H4 (cell line): ENCODE data around the gene AP2S1. TPM values are rescaled to one million over a fixed set of nuclear protein-coding genes. Genes with fewer than 3 reads are reported as not detected.
"Not testable (repeated sequence)": the region's sequence is repeated elsewhere in the genome, so short reads cannot be mapped to it uniquely, and the experiment has no call there.

ENCODE experiments used
- DNase-seq: peaks from one replicate; pipeline ENCODE4 v3.0.0-alpha.2; 2015; ENCODE audit warnings: low spot score
- total RNA-seq: library from RNA; depleted of rRNA; stranded (reverse); fragments of >200 nt; shearing (Covaris generic); gene quantifications from 2 replicates; pipeline ENCODE4 v1.2.3, GENCODE V29; 2014

The AP2S1 gene
- total RNA-seq, 1 experiment from 2014 or later = 394 TPM

DNA sequence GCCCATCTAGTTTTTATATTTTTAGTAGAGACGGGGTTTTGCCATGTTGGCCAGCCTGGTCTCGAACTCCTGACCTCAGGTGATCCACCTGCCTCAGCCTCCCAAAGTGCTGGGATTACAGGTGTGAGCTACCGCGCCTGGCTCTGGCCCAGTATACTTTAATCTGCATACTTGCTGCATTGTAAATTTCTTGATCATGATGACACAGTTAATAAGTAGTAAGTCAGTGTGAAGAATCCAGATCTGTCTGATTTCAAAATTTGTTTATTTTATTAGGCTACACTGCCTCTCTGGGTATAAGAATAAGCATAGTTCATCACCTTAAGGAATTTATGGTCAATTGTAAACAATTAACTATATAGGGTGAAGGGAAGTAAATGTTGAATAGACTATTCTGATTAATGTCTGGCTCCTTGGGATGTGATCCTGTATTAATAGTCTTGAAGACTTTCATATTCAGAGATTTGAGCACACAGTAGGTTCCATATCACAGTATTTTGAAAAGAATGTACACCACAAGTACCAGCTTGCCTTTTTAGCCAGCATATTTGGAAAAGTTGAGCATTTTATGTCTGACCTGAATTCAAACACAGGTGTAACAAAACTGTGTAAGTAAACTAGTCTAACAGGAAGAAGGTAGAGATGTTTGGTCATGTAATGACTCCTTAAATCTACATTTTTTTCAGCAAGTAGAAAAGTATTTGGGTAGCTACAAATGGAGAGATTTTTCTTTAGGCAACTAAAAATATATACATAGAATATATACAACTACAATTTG, 17.6 kb upstream of the AP2S1 start:
- DNase-seq = no peak

DNA sequence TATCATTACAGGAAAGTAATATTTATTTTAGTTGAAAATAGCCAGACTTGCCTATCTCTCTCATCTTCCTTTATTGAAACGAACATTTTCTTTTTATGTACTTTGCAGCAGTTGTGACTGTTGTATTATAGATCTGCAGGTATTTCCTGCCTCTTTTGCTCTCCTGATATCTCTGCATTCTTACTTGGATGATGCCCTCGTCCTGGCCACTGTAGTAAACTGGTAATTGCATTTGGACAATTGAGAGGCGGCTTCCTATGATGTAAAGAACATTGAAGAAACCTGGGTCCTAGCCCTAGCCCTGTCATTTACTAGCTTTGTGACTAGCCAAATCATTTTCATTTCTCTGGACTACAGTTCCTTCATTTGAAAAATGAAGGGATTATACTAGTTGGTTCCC, 16.5 kb upstream of the AP2S1 start:
- no peak for DNase-seq

DNA sequence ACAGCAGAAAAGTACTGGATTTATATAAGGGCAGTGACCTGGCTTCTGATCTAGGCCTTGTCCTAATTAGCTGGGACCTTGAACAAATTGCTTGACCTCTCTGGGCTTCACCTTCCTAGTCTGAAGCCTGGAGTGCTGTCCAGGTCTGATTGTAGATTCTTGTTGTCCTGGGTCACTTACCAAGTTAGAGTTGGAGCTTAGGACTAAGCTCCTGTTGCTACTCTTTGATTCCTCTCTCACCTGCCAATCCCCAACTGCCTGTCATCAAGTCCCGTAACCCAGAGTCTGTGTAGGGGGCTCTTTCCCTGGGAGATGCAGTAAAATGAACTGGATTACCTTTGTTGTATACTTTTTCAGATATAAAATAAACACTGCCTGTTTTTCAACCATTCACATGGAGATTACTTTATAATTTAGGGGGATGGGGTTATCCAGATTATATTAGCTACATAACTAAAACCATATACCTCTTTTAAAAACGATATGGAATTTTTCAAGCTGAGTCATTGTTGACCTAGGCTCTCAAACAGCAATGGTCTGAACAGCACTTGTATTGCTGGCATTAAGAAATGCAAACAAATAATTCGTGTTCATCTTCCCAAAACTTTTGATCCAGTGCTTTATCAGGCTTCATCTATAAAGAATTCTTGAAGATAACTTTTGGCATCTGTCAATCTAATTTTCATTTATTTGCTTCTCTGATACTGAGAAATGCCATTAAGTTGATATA, 15.9 kb upstream of the AP2S1 start:
- no peak for DNase-seq

DNA sequence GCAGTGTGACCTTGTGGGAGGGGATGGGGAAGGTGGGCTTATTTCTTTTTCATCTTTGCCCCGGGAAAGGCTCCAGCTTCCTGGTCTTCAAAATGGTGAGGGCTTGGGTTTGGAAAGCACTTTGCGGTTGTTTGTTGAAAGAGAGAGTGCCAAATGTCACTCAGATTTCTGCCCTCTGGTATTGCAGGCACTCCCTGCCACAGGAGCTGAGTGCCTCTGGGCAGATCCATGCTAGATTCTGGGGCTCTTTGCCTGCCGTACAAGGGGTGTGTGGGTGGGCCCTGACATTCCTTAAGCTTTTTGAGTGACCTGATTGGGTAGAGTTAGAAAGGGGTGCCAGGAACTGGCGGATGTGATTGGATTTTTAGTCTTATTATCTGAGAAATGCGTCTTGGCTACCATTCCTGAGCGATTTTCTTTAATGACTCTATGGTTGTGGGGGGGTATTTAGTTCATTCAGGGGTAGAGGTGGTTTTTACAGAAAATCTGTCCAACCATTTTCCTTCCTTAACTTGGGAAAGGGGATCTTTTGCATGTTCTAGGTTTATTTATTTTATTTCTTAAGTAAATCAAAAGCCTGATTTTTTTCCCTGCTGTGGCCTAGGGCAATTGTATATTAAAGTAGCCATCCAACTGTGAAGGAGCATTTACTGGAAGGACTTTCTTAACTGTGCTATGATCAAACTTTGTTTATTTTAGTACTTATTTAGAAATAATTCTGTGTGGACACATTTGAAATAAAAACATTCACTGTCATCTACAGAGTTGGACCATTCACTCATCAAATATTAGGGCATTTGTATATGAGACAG, 13.4 kb upstream of the AP2S1 start:
- peak; percentile 97 for DNase-seq

DNA sequence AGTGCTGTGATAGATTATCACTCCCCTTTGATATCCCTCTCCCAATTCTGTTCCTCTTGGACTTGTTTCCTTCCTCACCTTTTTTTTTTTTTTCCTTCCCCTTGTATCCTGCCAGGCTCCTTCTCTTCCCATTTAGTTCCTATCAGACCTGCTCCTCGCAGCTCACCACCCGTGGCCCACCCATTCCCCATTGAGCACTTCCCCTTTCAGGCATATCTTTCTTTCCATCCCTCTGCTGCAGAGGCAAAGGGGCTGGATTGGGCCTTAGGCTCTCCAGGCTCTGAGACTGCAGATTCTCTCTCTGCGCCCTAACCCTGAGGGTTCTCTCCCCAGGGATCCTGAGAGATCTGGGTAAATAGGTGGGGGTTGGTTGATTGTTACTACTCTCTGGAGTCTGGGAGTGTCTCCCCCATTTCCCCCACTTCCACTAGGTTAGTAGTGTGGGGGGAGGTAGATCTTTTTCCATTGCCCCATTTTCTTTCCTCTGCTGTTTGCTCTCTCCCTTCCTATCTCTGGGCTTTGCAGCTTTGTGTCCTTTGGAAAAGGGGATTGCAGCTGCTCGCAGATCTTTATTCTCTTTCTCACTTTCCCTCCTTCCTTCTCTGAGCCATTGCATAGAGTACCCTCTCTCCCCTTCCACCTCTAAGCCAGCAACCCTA, 12.5 kb upstream of the AP2S1 start:
- DNase-seq = no peak

DNA sequence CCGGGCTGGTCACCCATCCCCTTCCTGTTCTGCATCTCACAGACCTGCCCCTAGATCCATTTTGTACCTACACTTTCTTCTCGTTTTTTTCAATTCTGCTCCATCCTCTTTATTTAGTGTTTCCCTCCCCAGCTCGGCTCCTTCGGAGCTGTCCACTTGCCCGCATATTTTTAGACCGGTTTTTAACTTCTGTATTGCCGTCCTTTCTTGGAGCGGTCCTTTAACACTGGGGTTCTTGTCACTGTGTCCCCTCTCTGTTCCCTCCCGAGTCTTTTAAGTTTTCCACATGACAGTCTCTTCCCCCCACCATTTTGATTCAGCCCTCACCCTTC, 11.8 kb upstream of the AP2S1 start:
- DNase-seq = no peak

DNA sequence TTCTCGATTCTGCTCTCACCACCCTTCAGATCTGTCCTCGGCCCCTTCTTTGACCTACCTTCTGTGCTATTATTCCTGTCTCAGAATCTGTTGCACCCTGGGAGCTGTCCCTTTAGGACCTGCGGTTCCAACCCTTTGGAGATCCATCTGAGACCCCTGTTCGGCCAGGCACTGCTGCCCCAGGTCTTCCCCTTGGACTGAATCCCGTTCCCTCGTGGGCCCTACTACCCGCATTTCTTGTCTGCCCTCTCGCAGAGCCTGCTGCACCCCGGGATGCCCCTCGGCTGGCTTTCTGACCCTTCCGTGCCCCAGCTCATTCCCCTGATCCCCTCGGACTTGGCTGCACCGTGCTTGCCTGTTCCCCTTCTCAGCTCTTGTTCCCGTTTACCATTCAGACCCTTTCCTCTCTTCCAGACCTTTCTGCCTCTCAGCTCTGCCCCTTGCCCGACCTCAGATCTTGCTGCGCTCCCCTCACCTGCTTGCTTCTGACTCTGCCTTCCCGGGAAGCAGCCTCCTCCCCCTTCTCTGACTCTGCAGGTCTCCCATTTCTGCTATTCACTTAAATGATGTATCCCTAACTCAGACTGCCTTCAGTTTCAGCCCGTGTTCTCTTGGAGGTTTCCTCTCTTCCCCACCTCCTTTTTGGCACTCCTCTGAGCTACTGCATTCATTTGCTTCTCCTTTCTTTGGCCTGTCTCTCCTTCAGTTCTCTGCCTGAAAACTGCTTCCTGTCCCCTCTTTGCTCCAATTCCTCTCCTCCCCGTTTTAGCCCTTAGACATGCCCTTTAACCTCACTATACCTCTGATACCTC, 11.3 kb upstream of the AP2S1 start:
- DNase-seq = no peak

DNA sequence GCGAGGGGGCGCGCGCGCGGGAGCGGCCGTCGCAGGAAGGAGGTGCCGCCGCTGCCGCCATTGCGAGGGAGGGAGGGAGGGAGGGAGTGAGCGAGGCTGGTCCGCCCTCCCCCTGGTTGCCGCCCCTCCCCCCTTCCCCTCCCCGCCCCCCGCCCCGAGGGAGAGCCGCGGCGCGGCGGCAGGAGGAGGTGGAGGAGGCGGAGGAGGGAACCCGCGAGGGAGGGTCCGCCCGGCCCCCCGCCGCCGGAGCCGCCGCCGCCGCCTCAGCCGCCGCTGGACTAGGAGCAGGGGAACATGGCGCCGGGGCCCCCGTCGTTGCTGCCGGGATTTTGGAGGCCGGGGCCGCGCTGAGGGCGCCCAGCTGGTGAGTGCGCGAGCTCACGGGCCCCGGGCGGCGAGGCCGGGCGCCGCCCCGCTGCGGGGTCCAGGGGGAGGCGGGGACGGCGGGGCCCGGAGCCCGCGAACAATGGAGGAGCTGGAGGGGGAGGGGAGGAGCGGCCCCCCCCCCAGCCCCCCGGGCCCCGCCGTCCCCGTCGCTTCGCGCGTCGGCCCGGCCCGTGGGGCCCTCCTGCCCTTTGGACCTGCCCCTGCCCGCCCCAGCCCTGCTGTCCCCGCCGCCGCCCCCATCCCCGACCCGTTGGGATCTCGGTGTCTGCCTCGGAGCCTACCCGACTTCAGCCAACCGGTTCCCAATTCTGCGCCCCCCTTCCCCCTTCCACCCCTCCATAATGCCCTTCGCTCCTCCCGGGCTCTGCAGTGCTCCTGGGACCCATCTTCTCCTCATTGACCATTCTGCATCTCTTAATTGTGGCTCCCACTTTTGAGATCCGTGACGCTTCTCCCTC, 10.4 kb upstream of the AP2S1 start, which contains the start of gene ARHGAP35:
TSS of gene ARHGAP35 (plus strand) at position 152 of the 845 bp plus-strand sequence. CDS start 57,679 bp downstream, outside the sequence.
- DNase-seq = no peak

DNA sequence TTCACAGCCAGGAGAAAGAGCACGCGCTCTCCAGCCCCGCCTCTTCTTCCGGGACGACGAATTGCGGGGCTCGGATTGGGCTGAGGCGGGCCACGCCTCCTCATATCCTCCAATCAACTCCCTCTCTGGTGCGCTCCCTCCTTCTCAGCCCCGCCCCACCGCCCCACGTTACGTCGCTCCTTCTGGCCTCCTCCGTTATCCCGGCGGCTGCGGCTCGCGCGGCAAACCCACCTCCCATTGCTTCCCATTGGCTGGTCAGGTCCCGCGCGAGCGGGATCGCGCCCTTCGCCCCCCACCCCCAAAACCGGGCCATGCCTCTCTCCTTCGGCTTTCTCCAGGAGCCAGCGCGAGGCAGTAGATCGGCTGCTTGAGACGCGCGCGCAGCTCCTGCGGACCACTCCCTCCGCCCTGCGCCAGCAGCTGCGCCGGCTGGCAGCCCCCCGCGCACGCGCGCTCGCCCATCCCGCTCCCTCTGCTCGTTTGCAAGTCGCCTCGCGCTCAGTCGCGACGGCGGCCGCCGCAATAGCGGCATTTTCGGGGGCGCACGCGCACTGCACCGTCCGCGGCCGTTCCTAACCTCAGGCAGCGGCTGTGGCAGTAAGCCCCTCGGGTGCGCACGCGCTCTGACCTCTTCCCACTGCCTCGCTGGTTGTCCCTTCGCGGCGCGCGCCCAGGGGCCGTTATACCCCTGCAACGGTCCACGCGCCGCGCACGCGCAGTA, 9.6 kb upstream of the AP2S1 start:
- DNase-seq = peak; percentile 100

DNA sequence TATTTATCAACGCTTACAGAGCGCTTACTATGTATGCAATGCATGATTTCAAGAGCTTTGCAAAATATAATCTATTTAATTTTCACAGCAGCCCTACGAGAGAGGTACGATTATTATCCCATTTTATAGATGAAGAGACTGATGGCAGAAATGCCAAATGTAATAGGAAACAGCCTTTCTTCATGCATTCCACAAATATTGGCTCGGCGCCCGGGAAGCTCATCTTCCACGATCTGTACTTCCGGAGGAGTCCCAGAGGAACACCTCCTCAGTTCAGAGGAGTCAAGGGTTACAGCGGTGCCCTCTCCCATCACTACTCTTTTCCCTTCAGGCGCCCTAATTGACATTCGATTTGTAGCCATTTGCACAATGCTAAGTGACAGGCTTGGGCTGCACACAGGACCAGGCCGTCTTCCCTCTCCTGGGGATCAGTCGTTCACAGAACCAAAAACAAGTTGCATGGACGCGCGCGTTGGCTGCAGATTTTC, 9.0 kb upstream of the AP2S1 start:
- DNase-seq = no peak

DNA sequence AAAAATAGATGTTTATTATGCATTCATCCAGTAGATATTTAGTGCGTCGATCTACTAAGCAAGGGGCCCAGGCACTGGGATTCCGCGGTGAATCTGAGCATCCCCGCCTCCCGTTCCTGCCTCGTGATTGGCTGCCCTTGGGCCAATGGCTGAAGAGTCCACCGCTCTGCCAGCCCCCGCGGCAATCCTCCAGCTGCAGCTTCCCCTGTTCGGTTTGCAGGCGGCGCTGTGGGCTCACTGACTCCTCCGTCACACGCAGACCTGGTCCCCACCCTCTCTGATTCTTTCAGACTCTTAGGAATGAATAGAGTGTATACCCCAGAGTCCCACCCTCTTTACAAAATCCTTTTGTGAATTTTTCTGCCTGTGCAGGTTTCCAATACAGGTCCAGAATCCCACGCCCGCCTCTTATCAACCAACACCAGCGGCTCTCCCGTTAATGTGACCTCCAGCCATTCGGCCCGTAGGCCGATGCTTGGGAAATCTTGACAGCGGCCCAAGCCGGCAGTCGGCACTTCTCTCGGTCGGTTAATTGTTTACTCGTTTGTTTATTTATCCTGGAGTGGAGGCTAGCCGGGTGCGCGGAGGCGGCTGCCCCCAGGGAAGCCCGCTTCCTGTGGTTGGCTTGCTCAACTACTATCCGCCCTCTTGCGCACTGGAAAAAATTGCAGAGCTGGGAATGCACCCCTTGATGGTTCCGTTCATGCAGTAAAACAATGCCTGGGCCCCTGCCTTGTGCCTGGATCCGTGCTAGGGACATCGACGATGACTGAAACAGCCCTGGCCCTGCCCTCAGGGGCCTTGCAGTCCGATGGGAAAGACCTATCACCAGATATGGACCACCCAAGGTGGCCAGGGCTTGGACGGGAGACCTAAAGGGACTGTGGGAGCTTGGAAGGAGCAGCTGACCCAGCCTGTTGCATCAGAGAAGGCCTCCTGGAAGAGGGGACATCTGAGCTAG, 5.7 kb upstream of the AP2S1 start:
- peak; percentile 99 for DNase-seq

DNA sequence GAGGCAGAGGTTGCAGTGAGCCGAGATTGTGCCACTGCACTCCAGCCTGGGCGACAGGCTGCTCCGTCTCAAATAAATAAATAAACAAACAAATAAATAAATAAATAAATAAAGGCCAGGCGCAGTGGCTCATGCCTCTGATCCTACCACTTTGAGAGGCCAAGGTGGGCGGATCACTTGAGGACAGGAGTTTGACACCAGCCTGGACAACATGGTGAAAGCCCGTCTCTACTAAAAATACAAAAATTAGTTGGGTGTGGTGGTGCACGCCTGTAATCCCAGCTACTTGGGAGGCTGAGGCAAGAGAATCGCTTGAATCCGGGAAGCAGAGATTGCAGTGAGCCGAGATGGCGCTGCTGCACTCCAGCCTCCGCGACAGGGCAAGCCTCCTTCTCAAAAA, 4.1 kb upstream of the AP2S1 start:
- not testable (repeated sequence) for DNase-seq

DNA sequence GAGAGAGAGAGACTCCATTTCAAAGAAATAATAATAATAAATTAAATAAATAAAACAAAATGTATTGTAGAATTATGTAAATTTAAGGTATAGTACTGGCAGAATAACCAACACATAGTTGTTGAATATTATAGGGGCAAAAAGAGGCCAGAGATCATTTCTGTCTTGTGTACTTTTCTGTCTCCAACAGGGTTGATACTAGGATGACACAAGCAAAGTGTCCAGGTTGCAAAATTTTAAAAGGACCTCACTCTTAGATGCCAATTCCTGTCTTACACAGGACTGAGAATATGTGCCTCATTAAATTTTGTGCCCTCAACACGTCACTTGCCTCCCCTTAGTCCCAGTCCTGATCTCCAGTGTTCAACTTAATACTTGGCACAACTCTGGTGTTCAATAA, 2.2 kb upstream of the AP2S1 start:
- no peak for DNase-seq

DNA sequence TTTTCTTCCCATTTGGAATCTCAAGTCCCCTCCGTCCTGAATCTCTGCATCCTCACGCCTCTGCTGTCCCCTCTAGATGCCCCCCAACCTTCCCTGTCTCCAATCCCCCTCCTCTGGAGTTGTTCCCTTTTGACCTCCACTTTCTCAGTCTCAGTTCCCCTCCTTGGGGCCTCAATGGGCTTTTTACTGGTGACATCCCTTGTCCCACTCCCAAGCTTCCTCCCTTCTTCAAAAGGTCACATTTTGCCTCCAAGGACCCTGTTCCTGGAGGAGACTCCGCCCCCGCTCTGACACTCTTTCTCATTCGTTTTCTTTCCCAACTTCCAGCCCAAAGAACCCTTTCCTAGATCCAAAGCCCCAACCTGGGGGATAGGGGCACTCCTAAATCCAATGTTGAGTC, 1.0 kb downstream of the AP2S1 start:
- no peak for DNase-seq

DNA sequence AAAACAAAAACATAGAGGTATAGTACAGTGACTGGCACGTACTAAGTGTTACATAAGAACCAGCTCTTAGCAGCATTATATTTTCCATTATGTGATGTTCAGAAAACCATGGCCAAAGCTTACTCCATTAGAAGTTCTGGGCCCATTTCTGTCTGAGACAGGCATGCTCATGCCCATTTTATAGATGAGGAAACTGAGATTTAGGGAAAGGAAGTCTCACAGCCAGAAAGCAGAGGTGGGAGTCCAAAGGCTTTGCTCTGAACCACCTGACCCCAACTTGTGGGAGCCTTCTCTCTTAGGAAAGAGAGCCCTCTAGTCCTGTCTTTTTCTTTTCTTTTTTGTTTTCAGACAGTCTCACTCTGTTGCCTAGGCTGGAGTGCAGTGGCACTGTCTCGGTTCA, 2.3 kb downstream of the AP2S1 start:
- no peak for DNase-seq

DNA sequence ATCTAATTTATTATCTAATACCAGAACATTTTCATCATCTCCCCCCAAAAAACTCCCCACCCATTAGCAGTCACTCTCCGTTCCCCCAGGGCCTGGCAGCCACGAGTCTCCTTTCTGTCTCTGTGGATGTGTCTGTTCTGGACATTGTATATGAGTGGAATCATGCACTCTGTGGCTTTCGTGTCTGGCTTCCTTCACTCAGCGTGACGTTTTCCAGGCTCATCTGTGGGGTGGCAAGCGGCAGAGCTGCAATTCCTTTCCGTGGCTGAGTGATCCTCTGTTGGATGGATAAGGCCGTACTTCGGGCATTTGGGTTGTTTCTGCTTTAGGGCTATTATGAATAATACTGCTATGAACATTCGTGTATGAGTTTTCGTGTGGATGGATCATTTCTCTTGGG, 3.1 kb downstream of the AP2S1 start:
- DNase-seq = no peak

DNA sequence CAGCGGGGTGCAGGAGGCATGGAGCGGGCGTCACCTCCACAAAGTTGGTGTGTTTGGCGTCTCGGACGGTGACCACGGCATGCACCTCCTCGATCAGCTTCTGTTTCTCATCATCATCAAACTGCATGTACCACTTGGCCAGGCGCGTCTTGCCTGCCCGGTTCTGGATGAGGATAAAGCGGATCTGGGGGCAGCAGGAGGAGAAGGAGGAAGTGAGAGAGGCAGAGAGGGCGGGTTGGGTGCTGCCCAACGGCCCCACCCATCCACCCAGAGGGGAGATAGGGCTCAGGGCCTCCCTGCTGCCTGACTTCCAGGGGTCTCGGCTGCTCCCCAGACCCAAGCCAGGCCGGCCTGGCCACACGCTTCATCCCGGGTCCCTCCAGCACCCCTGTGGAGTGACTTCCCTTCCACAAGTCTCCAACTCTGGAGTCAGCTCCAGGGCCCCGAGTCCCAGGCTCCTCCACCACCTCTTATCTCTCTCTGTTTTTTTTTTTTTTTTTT, 4.6 kb downstream of the AP2S1 start:
- no peak for DNase-seq

DNA sequence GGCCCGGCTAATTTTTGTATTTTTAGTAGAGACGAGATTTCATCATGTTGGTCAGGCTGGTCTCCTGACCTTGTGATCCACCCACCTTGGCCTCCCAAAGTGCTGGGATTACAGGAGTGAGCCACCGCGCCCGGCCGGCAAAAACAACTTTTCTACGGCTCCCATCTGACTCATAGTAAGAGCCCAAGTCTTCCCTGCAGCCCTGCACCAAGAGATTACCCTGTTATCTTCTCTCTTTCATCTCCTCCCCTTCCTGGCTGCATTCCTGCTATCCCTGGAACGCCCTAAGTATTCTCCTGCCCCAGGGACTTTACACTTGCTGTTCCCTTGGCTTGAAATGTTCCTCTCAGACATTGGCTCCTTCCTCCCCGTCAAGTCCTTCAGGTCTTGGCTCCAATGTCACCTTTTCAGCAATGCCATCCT, 6.6 kb downstream of the AP2S1 start:
- no peak for DNase-seq
